HepG2 (cell line): ENCODE data around the gene GNPDA1. TPM values are rescaled to one million over a fixed set of nuclear protein-coding genes. Genes with fewer than 3 reads are reported as not detected.
A peak's percentile ranks its signal among the peaks of the same experiment; 100 is the strongest.

Experiments
- CREB1 ChIP-seq, 2 experiments: fragments of 450-650 bp in 1 of 2; IDR thresholded peaks; 2 replicates each; pipeline ENCODE4 v1.6.1; 2016 to 2017; ENCODE audit warnings: control low read depth in 1 of 2, mild to moderate bottlenecking in 1 of 2, missing compliant biosample characterization in 1 of 2, missing genetic modification characterization in 1 of 2
- KDM1A ChIP-seq: IDR thresholded peaks from 2 replicates; pipeline ENCODE4 v1.6.1; 2016; ENCODE audit warnings: missing compliant biosample characterization
- KLF11 ChIP-seq: IDR thresholded peaks from 2 replicates; pipeline ENCODE4 v1.6.1; 2016; ENCODE audit warnings: missing compliant biosample characterization
- KLF6 ChIP-seq: IDR thresholded peaks from 2 replicates; pipeline ENCODE4 v1.8.0; 2016; ENCODE audit warnings: missing biosample characterization, missing genetic modification reagents
- MED8 ChIP-seq: sonication (generic); formaldehyde crosslinking; IDR thresholded peaks from 2 replicates; pipeline ENCODE4 v1.8.1; 2023; ENCODE audit warnings: mild to moderate bottlenecking, missing genetic modification reagents; ENCODE audit not compliant: insufficient replicate concordance
- PHF5A ChIP-seq: IDR thresholded peaks from one replicate; pipeline ENCODE4 v1.6.1; 2018; ENCODE audit warnings: low read depth, missing genetic modification reagents; ENCODE audit not compliant: unreplicated experiment
- RCOR2 ChIP-seq: IDR thresholded peaks from 2 replicates; pipeline ENCODE4 v1.6.1; 2016; ENCODE audit warnings: missing biosample characterization, missing genetic modification reagents
- SIN3B ChIP-seq: fragments of 150-350 bp; IDR thresholded peaks from 2 replicates; pipeline ENCODE4 v1.6.1; 2014; ENCODE audit warnings: low read length
- TARDBP ChIP-seq: sonication (generic); formaldehyde crosslinking; IDR thresholded peaks from 2 replicates; pipeline ENCODE4 v1.8.0; 2022; ENCODE audit warnings: mild to moderate bottlenecking, missing genetic modification reagents
- ZBTB7B ChIP-seq: sonication (generic); formaldehyde crosslinking; IDR thresholded peaks from 2 replicates; pipeline ENCODE4 v1.4.0; 2020; ENCODE audit warnings: missing genetic modification reagents
- ZNF256 ChIP-seq: sonication (generic); formaldehyde crosslinking; conservative IDR thresholded peaks from 2 replicates; pipeline ENCODE4 v1.4.0; 2020; ENCODE audit warnings: missing genetic modification reagents
- ZNF484 ChIP-seq: sonication (generic); formaldehyde crosslinking; IDR thresholded peaks from 2 replicates; pipeline ENCODE4 v1.5.1; 2020; ENCODE audit warnings: mild to moderate bottlenecking, low read depth, missing genetic modification reagents, borderline replicate concordance
- ZNF547 ChIP-seq: sonication (generic); formaldehyde crosslinking; IDR thresholded peaks from 2 replicates; pipeline ENCODE4 v1.5.1; 2020; ENCODE audit warnings: mild to moderate bottlenecking, missing genetic modification reagents
- ZNF7 ChIP-seq: IDR thresholded peaks from 2 replicates; pipeline ENCODE4 v1.6.1; 2016; ENCODE audit warnings: missing biosample characterization, missing genetic modification reagents
- ZSCAN21 ChIP-seq: sonication (generic); formaldehyde crosslinking; IDR thresholded peaks from 2 replicates; pipeline ENCODE4 v1.8.0; 2022; ENCODE audit warnings: mild to moderate bottlenecking, missing genetic modification reagents, moderate library complexity, borderline replicate concordance
- polyA plus RNA-seq, 8 experiments: library from polyadenylated mRNA; depleted of rRNA in 3 of 8; stranded (reverse) in 7 of 8; unstranded in 1 of 8; fragments of >200 nt; fragmentation: Illumina TruSeq in 4 of 8; extraction: Trizol in 4 of 8; gene quantifications; 2 replicates each; pipeline versions ENCODE4 v1.2.1 to v1.2.3, GENCODE V29; 2011 to 2016; ENCODE audit warnings: low read depth in 4 of 8, missing spikeins in 1 of 8, mixed read lengths in 1 of 8; ENCODE audit not compliant: insufficient read depth in 1 of 8
- total RNA-seq, 5 experiments: library from RNA; depleted of rRNA; stranded (reverse); fragments of >200 nt; fragmentation: Illumina TruSeq; extraction: Trizol; gene quantifications; 2 replicates each; pipeline ENCODE4 v1.2.3, GENCODE V29; 2016; ENCODE audit warnings: low read depth in 1 of 5
- TF ChIP-seq, protein P1 (sequence below): sonication (generic); formaldehyde crosslinking; IDR thresholded peaks from 2 replicates; pipeline ENCODE4 v1.4.0; 2020; ENCODE audit warnings: mild to moderate bottlenecking, low read depth, missing genetic modification reagents
- TF ChIP-seq, protein P2 (sequence below): sonication (generic); formaldehyde crosslinking; IDR thresholded peaks from 2 replicates; pipeline ENCODE4 v1.4.0; 2020; ENCODE audit warnings: missing genetic modification reagents, low read depth, mild to moderate bottlenecking, borderline replicate concordance
- TF ChIP-seq, protein P3 (sequence below): sonication (generic); formaldehyde crosslinking; IDR thresholded peaks from 2 replicates; pipeline ENCODE4 v1.4.0; 2020; ENCODE audit warnings: missing genetic modification reagents, borderline replicate concordance
- TF ChIP-seq, protein P4 (sequence below): sonication (generic); formaldehyde crosslinking; conservative IDR thresholded peaks from 2 replicates; pipeline ENCODE4 v1.4.0; 2020; ENCODE audit warnings: missing genetic modification reagents
- TF ChIP-seq, protein P5 (sequence below): IDR thresholded peaks from 2 replicates; pipeline ENCODE4 v1.6.1; 2016; ENCODE audit warnings: missing genetic modification reagents, missing compliant biosample characterization

GNPDA1 gene
- total and polyA plus RNA-seq, 2 of the 13 experiments (the other 11 are each of a cell fraction or from before 2014, with no cell fraction given) = 6.0 to 54.1 TPM

DNA sequence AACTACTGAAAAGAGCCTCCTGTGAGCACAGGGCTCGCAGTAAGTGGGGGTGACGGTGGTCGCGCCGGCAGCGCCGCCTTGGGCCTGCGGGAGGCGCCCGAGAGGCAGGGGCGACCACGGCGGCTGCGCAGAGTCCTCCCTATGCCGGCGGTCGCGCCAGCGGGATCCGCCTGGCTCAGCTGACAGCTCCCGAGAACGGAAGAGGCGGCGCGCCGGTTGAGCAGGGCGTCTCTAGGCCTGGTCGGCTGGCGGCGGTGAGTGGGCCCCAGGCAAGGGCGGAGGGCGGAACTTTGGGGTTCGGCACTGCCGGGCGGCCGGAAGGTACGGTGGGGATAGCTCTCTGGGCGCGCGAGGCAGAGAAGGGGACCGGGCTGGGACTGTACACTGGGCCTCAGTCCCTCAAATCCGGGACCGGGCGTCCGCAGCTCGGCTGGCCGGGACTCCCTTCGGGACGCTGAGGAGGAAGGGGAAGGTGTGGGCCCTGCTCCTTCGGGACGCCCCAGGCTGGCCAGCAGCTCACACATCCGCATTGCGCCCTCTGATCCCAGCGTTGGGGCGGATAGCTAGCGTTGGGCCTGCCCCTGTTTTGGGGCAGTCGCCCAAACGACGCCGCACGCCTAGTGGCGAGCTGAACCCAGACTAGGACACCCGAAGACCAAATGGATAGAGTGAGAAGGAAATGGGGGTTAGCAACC lies 43.8 kb downstream of the GNPDA1 start, which contains the start of gene RNF14 (continued):
- TF ChIP-seq ZSCAN21 (peak; percentile 73; the same call in 1 of the 2 replicates), ZNF7 (CRISPR knock-in tag) (peak; percentile 53; the same call in 1 of the 2 replicates), MED8 (CRISPR knock-in tag) (peak; percentile 64), ZNF484 (CRISPR knock-in tag) (no peak), SIN3B (no peak), KLF6 (CRISPR knock-in tag) (peak; percentile 47; the same call in 1 of the 2 replicates), CREB1 (IDR thresholded peaks at IDR 0.05) (0 out of 2 replicates have a peak, but pooled peaks have one; percentile 1), CREB1 (CRISPR knock-in tag; IDR thresholded peaks at IDR 0.05) (no peak), ZNF256 (CRISPR knock-in tag) (0 out of 2 replicates have a peak, but pooled peaks have one; percentile 54), ZBTB7B (CRISPR knock-in tag) (peak; percentile 99), RCOR2 (no peak), PHF5A (CRISPR knock-in tag) (no peak), ZNF547 (CRISPR knock-in tag) (0 out of 2 replicates have a peak, but pooled peaks have one; percentile 78), TARDBP (CRISPR knock-in tag) (peak; percentile 82), KDM1A (CRISPR knock-in tag) (no peak), KLF11 (CRISPR knock-in tag) (peak; percentile 54; the same call in 1 of the 2 replicates)
- TF ChIP-seq, protein P1, sequence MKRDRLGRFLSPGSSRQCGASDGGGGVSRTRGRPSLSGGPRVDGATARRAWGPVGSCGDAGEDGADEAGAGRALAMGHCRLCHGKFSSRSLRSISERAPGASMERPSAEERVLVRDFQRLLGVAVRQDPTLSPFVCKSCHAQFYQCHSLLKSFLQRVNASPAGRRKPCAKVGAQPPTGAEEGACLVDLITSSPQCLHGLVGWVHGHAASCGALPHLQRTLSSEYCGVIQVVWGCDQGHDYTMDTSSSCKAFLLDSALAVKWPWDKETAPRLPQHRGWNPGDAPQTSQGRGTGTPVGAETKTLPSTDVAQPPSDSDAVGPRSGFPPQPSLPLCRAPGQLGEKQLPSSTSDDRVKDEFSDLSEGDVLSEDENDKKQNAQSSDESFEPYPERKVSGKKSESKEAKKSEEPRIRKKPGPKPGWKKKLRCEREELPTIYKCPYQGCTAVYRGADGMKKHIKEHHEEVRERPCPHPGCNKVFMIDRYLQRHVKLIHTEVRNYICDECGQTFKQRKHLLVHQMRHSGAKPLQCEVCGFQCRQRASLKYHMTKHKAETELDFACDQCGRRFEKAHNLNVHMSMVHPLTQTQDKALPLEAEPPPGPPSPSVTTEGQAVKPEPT (CRISPR knock-in tag) = no peak
- TF ChIP-seq, protein P2, sequence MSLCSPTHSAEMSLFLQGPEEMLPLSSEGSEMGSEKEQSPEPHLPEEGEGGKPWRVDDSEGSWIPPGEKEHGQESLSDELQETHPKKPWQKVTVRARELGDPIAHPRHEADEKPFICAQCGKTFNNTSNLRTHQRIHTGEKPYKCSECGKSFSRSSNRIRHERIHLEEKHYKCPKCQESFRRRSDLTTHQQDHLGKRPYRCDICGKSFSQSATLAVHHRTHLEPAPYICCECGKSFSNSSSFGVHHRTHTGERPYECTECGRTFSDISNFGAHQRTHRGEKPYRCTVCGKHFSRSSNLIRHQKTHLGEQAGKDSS (CRISPR knock-in tag) = peak; percentile 83; the same call in 1 of the 2 replicates
- TF ChIP-seq, protein P3, sequence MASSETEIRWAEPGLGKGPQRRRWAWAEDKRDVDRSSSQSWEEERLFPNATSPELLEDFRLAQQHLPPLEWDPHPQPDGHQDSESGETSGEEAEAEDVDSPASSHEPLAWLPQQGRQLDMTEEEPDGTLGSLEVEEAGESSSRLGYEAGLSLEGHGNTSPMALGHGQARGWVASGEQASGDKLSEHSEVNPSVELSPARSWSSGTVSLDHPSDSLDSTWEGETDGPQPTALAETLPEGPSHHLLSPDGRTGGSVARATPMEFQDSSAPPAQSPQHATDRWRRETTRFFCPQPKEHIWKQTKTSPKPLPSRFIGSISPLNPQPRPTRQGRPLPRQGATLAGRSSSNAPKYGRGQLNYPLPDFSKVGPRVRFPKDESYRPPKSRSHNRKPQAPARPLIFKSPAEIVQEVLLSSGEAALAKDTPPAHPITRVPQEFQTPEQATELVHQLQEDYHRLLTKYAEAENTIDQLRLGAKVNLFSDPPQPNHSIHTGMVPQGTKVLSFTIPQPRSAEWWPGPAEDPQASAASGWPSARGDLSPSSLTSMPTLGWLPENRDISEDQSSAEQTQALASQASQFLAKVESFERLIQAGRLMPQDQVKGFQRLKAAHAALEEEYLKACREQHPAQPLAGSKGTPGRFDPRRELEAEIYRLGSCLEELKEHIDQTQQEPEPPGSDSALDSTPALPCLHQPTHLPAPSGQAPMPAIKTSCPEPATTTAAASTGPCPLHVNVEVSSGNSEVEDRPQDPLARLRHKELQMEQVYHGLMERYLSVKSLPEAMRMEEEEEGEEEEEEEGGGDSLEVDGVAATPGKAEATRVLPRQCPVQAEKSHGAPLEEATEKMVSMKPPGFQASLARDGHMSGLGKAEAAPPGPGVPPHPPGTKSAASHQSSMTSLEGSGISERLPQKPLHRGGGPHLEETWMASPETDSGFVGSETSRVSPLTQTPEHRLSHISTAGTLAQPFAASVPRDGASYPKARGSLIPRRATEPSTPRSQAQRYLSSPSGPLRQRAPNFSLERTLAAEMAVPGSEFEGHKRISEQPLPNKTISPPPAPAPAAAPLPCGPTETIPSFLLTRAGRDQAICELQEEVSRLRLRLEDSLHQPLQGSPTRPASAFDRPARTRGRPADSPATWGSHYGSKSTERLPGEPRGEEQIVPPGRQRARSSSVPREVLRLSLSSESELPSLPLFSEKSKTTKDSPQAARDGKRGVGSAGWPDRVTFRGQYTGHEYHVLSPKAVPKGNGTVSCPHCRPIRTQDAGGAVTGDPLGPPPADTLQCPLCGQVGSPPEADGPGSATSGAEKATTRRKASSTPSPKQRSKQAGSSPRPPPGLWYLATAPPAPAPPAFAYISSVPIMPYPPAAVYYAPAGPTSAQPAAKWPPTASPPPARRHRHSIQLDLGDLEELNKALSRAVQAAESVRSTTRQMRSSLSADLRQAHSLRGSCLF = peak; percentile 89
- TF ChIP-seq, protein P4, sequence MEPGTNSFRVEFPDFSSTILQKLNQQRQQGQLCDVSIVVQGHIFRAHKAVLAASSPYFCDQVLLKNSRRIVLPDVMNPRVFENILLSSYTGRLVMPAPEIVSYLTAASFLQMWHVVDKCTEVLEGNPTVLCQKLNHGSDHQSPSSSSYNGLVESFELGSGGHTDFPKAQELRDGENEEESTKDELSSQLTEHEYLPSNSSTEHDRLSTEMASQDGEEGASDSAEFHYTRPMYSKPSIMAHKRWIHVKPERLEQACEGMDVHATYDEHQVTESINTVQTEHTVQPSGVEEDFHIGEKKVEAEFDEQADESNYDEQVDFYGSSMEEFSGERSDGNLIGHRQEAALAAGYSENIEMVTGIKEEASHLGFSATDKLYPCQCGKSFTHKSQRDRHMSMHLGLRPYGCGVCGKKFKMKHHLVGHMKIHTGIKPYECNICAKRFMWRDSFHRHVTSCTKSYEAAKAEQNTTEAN (CRISPR knock-in tag) = peak; percentile 70; the same call in 1 of the 2 replicates
- TF ChIP-seq, protein P5, sequence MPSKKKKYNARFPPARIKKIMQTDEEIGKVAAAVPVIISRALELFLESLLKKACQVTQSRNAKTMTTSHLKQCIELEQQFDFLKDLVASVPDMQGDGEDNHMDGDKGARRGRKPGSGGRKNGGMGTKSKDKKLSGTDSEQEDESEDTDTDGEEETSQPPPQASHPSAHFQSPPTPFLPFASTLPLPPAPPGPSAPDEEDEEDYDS (CRISPR knock-in tag) = peak; percentile 46; the same call in 1 of the 2 replicates
